HepG2 (cell line): ENCODE data around the gene NPHP1. TPM values are rescaled to one million over a fixed set of nuclear protein-coding genes. Genes with fewer than 3 reads are reported as not detected.
A peak's percentile ranks its signal among the peaks of the same experiment; 100 is the strongest.

ENCODE experiments used
- ATRX ChIP-seq: sonication (generic); formaldehyde crosslinking; IDR thresholded peaks from 2 replicates; pipeline ENCODE4 v1.4.0; 2020; ENCODE audit warnings: missing genetic modification reagents, borderline replicate concordance
- FOXP1 ChIP-seq, 2 experiments: fragments of 450-650 bp in 1 of 2; IDR thresholded peaks; 2 replicates each; pipeline ENCODE4 v1.6.1; 2017 to 2018; ENCODE audit warnings: antibody characterized with exemption in 1 of 2
- GABPA ChIP-seq, 2 experiments: IDR thresholded peaks; 2 replicates each; pipeline ENCODE4 v1.6.1; 2011 to 2016; ENCODE audit warnings: low read depth in 2 of 2, low read length in 1 of 2, missing biosample characterization in 1 of 2, missing genetic modification characterization in 1 of 2
- HMGA1 ChIP-seq: sonication (generic); formaldehyde crosslinking; conservative IDR thresholded peaks from 2 replicates; pipeline ENCODE4 v1.4.0; 2020; ENCODE audit warnings: missing genetic modification reagents
- ISX ChIP-seq: sonication (generic); formaldehyde crosslinking; conservative IDR thresholded peaks from 2 replicates; pipeline ENCODE4 v1.5.0; 2020; ENCODE audit warnings: missing genetic modification reagents
- JDP2 ChIP-seq: sonication (generic); formaldehyde crosslinking; IDR thresholded peaks from 2 replicates; pipeline ENCODE4 v1.8.1; 2022; ENCODE audit warnings: missing genetic modification reagents, borderline replicate concordance
- NCOR1 ChIP-seq: fragments of 200-600 bp; sonication (generic); IDR thresholded peaks from 2 replicates; pipeline ENCODE4 v1.7.0; 2017; ENCODE audit warnings: antibody characterized with exemption, low read length, borderline replicate concordance
- PAXIP1 ChIP-seq: sonication (generic); formaldehyde crosslinking; conservative IDR thresholded peaks from 2 replicates; pipeline ENCODE4 v1.4.0; 2020; ENCODE audit warnings: mild to moderate bottlenecking, missing genetic modification reagents, moderate library complexity
- PRDM15 ChIP-seq: sonication (generic); formaldehyde crosslinking; IDR thresholded peaks from 2 replicates; pipeline ENCODE4 v1.4.0; 2020; ENCODE audit warnings: missing genetic modification reagents
- RAD21 ChIP-seq: fragments of 450-650 bp; formaldehyde crosslinking; IDR thresholded peaks from 2 replicates; pipeline ENCODE4 v1.5.0; 2020; ENCODE audit warnings: mild to moderate bottlenecking
- RERE ChIP-seq: IDR thresholded peaks from 2 replicates; pipeline ENCODE4 v1.6.1; 2016; ENCODE audit warnings: low read depth, missing genetic modification reagents, missing compliant biosample characterization
- ZFP36L1 ChIP-seq: sonication (generic); formaldehyde crosslinking; IDR thresholded peaks from 2 replicates; pipeline ENCODE4 v1.8.0; 2022; ENCODE audit warnings: mild to moderate bottlenecking, missing genetic modification reagents, moderate library complexity
- ZNF510 ChIP-seq: sonication (generic); formaldehyde crosslinking; IDR thresholded peaks from 2 replicates; pipeline ENCODE4 v1.4.0; 2020; ENCODE audit warnings: low read depth, mild to moderate bottlenecking, missing genetic modification reagents
- ZNF772 ChIP-seq: sonication (generic); formaldehyde crosslinking; IDR thresholded peaks from 2 replicates; pipeline ENCODE4 v1.5.0; 2020; ENCODE audit warnings: mild to moderate bottlenecking, missing genetic modification reagents
- polyA plus RNA-seq, 8 experiments: library from polyadenylated mRNA; depleted of rRNA in 3 of 8; stranded (reverse) in 7 of 8; unstranded in 1 of 8; fragments of >200 nt; fragmentation: Illumina TruSeq in 4 of 8; extraction: Trizol in 4 of 8; gene quantifications; 2 replicates each; pipeline versions ENCODE4 v1.2.1 to v1.2.3, GENCODE V29; 2011 to 2016; ENCODE audit warnings: low read depth in 4 of 8, missing spikeins in 1 of 8, mixed read lengths in 1 of 8; ENCODE audit not compliant: insufficient read depth in 1 of 8
- total RNA-seq, 5 experiments: library from RNA; depleted of rRNA; stranded (reverse); fragments of >200 nt; fragmentation: Illumina TruSeq; extraction: Trizol; gene quantifications; 2 replicates each; pipeline ENCODE4 v1.2.3, GENCODE V29; 2016; ENCODE audit warnings: low read depth in 1 of 5
- TF ChIP-seq, protein P1 (sequence below): IDR thresholded peaks from 2 replicates; pipeline ENCODE4 v1.6.1; 2016; ENCODE audit warnings: control low read depth

NPHP1 gene
- total and polyA plus RNA-seq, 2 of the 13 experiments (the other 11 are each of a cell fraction or from before 2014, with no cell fraction given) = 2.7 to 4.8 TPM

GRCh38 chr2:110113961-110114591 is 90.7 kb downstream of the NPHP1 start (continued):
- TF ChIP-seq PAXIP1 (CRISPR knock-in tag) = peak; percentile 31; the same call in 1 of the 2 replicates
- TF ChIP-seq FOXP1 (IDR thresholded peaks at IDR 0.05) = no peak
- TF ChIP-seq FOXP1 (CRISPR knock-in tag; IDR thresholded peaks at IDR 0.05) = no peak
- TF ChIP-seq JDP2 (CRISPR knock-in tag) = no peak
- no peak for TF ChIP-seq ISX
- TF ChIP-seq, protein P1, sequence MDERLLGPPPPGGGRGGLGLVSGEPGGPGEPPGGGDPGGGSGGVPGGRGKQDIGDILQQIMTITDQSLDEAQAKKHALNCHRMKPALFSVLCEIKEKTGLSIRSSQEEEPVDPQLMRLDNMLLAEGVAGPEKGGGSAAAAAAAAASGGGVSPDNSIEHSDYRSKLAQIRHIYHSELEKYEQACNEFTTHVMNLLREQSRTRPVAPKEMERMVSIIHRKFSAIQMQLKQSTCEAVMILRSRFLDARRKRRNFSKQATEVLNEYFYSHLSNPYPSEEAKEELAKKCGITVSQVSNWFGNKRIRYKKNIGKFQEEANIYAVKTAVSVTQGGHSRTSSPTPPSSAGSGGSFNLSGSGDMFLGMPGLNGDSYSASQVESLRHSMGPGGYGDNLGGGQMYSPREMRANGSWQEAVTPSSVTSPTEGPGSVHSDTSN (CRISPR knock-in tag) = 0 out of 2 replicates have a peak, but pooled peaks have one; percentile 18
- no peak for TF ChIP-seq ATRX (CRISPR knock-in tag)
- no peak for TF ChIP-seq RERE
- peak; percentile 63; the same call in 1 of the 2 replicates for TF ChIP-seq RAD21 (CRISPR knock-in tag)
- no peak for TF ChIP-seq PRDM15
- TF ChIP-seq ZNF772 (CRISPR knock-in tag) = 0 out of 2 replicates have a peak, but pooled peaks have one; percentile 22
- no peak for TF ChIP-seq GABPA (IDR thresholded peaks at IDR 0.05; ENCODE audit: low read depth, low read length)
- TF ChIP-seq GABPA (CRISPR knock-in tag; IDR thresholded peaks at IDR 0.05; ENCODE audit: low read depth) = 0 out of 2 replicates have a peak, but pooled peaks have one; percentile 18
- TF ChIP-seq ZNF510 = no peak
- no peak for TF ChIP-seq HMGA1 (CRISPR knock-in tag)
- TF ChIP-seq NCOR1 = no peak
- TF ChIP-seq ZFP36L1 (CRISPR knock-in tag) = no peak
